H1 (cell line): ENCODE measurements around the gene ABHD16A. TPM values are rescaled to one million over a fixed set of nuclear protein-coding genes. Genes with fewer than 3 reads are reported as not detected.

Experiments
- CBX8 ChIP-seq: fragments of 300-800, 300-1000 bp; sonication (generic); IDR thresholded peaks from 2 replicates; pipeline ENCODE4 v1.7.1; 2016; ENCODE audit warnings: low read depth, low read length, borderline replicate concordance
- KDM5A ChIP-seq: fragments of 200-600 bp; IDR thresholded peaks from 2 replicates; pipeline ENCODE4 v1.7.1; 2012; ENCODE audit warnings: mild to moderate bottlenecking, low read length, inconsistent platforms, mixed read lengths
- NRF1 ChIP-seq: IDR thresholded peaks from 2 replicates; pipeline ENCODE4 v1.6.1; 2011; ENCODE audit warnings: mild to moderate bottlenecking, low read depth, low read length, improper control_type of control experiment
- TAF1 ChIP-seq: IDR thresholded peaks from 2 replicates; pipeline ENCODE4 v1.6.1; 2011; ENCODE audit warnings: mild to moderate bottlenecking, low read depth, low read length
- USF2 ChIP-seq: IDR thresholded peaks from 2 replicates; pipeline ENCODE4 v1.6.1; 2011; ENCODE audit warnings: low read length, improper control_type of control experiment
- polyA plus RNA-seq, 7 experiments: library from polyadenylated mRNA; depleted of rRNA in 3 of 7; stranded (reverse) in 5 of 7; unstranded in 2 of 7; fragments of >200 nt in 5 of 7; fragments of 200-250 nt in 2 of 7; gene quantifications; 1 replicate in 5 of 7; 2 replicates in 1 of 7; 4 replicates in 1 of 7; pipeline versions ENCODE4 v1.2.1 to v1.2.3, GENCODE V29; 2011 to 2013; ENCODE audit warnings: missing spikeins in 2 of 7, mixed read lengths in 2 of 7
- total RNA-seq: library from RNA; stranded (reverse); fragmentation: NEBNext Ultra II Directional; extraction: Animal tissue kit (Norgen Biotek cat#: 25700); gene quantifications from 2 replicates; pipeline ENCODE4 v1.2.1, GENCODE V29; 2021
- TF ChIP-seq, protein P1 (sequence below): fragments of 300-600 bp; sonication (generic); IDR thresholded peaks from 2 replicates; pipeline ENCODE4 v1.7.1; 2012; ENCODE audit warnings: low read length, moderate library complexity, mild to moderate bottlenecking, inconsistent platforms; ENCODE audit not compliant: insufficient replicate concordance

ABHD16A gene
- total and polyA plus RNA-seq, 2 of the 8 experiments (the other 6 are each of a cell fraction or from before 2014, with no cell fraction given), result 32.9 to 40.2 TPM

- TF ChIP-seq, protein P1, sequence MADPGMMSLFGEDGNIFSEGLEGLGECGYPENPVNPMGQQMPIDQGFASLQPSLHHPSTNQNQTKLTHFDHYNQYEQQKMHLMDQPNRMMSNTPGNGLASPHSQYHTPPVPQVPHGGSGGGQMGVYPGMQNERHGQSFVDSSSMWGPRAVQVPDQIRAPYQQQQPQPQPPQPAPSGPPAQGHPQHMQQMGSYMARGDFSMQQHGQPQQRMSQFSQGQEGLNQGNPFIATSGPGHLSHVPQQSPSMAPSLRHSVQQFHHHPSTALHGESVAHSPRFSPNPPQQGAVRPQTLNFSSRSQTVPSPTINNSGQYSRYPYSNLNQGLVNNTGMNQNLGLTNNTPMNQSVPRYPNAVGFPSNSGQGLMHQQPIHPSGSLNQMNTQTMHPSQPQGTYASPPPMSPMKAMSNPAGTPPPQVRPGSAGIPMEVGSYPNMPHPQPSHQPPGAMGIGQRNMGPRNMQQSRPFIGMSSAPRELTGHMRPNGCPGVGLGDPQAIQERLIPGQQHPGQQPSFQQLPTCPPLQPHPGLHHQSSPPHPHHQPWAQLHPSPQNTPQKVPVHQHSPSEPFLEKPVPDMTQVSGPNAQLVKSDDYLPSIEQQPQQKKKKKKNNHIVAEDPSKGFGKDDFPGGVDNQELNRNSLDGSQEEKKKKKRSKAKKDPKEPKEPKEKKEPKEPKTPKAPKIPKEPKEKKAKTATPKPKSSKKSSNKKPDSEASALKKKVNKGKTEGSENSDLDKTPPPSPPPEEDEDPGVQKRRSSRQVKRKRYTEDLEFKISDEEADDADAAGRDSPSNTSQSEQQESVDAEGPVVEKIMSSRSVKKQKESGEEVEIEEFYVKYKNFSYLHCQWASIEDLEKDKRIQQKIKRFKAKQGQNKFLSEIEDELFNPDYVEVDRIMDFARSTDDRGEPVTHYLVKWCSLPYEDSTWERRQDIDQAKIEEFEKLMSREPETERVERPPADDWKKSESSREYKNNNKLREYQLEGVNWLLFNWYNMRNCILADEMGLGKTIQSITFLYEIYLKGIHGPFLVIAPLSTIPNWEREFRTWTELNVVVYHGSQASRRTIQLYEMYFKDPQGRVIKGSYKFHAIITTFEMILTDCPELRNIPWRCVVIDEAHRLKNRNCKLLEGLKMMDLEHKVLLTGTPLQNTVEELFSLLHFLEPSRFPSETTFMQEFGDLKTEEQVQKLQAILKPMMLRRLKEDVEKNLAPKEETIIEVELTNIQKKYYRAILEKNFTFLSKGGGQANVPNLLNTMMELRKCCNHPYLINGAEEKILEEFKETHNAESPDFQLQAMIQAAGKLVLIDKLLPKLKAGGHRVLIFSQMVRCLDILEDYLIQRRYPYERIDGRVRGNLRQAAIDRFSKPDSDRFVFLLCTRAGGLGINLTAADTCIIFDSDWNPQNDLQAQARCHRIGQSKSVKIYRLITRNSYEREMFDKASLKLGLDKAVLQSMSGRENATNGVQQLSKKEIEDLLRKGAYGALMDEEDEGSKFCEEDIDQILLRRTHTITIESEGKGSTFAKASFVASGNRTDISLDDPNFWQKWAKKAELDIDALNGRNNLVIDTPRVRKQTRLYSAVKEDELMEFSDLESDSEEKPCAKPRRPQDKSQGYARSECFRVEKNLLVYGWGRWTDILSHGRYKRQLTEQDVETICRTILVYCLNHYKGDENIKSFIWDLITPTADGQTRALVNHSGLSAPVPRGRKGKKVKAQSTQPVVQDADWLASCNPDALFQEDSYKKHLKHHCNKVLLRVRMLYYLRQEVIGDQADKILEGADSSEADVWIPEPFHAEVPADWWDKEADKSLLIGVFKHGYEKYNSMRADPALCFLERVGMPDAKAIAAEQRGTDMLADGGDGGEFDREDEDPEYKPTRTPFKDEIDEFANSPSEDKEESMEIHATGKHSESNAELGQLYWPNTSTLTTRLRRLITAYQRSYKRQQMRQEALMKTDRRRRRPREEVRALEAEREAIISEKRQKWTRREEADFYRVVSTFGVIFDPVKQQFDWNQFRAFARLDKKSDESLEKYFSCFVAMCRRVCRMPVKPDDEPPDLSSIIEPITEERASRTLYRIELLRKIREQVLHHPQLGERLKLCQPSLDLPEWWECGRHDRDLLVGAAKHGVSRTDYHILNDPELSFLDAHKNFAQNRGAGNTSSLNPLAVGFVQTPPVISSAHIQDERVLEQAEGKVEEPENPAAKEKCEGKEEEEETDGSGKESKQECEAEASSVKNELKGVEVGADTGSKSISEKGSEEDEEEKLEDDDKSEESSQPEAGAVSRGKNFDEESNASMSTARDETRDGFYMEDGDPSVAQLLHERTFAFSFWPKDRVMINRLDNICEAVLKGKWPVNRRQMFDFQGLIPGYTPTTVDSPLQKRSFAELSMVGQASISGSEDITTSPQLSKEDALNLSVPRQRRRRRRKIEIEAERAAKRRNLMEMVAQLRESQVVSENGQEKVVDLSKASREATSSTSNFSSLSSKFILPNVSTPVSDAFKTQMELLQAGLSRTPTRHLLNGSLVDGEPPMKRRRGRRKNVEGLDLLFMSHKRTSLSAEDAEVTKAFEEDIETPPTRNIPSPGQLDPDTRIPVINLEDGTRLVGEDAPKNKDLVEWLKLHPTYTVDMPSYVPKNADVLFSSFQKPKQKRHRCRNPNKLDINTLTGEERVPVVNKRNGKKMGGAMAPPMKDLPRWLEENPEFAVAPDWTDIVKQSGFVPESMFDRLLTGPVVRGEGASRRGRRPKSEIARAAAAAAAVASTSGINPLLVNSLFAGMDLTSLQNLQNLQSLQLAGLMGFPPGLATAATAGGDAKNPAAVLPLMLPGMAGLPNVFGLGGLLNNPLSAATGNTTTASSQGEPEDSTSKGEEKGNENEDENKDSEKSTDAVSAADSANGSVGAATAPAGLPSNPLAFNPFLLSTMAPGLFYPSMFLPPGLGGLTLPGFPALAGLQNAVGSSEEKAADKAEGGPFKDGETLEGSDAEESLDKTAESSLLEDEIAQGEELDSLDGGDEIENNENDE, result no peak
- no peak for TF ChIP-seq CBX8
- no peak for TF ChIP-seq KDM5A
- TF ChIP-seq TAF1, result no peak
- TF ChIP-seq USF2, result no peak
- no peak for TF ChIP-seq NRF1
- TF ChIP-seq, all 59 proteins: peak for 0
Measured at GRCh38 chr6:31719001-31719400, 15.9 kb upstream of the ABHD16A start (continued).
